AML-193 (cell line): ENCODE results near the gene ADAP1.
A peak's percentile ranks its signal among the peaks of the same experiment; 100 is the strongest.

Experiments used
- DNase-seq, 2 experiments: peaks; one replicate each; lab custom pipeline; 2025; lab: John Stamatoyannopoulos, UW

The ADAP1 gene

DNA sequence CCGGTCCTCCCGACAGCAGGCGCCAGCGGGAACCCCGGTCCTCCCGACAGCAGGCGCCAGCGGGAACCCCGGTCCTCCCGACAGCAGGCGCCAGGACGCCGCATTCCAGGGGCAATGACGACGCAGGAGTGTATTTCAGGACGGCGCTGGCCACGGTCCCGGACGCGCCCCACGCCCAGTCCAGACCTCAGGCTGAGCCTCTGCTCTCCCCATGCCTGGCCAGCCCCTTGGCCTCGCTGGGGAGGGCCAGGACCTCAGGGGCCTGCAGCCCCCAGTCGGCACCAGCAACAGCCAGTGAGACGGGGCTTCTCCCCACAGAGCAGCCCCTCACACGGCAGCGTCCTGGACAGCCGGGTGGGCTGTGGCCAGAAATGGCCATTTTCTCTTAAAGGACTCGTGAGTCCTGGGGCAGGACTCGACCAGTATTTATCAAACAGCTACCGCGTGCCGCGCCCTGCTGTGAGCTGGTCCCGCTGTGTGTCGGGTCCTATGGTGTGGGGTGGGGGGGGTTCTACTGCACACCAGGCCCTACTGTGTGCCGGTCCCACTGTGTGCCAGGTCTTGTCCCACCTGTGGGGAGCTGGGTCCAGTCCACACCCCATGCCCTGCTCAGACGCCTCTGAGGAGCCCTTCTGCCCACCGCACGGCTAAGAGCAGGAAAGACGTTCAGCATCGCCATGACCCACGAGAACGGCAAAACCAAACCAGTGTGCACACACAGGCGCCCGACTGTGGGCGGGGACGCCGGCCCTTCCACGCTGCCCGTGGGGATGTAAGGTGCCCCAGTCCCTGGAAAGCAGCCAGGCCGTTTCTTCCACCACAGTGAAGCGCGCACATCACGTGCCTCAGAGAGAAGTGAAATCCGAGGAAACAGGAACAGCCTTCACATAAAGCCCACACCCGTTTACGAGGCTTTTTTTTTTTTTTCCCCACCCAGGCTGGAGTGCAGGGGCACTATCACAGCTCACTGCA, 44.8 kb downstream of the ADAP1 start:
- DNase-seq = peak; percentile 68 to 73

DNA sequence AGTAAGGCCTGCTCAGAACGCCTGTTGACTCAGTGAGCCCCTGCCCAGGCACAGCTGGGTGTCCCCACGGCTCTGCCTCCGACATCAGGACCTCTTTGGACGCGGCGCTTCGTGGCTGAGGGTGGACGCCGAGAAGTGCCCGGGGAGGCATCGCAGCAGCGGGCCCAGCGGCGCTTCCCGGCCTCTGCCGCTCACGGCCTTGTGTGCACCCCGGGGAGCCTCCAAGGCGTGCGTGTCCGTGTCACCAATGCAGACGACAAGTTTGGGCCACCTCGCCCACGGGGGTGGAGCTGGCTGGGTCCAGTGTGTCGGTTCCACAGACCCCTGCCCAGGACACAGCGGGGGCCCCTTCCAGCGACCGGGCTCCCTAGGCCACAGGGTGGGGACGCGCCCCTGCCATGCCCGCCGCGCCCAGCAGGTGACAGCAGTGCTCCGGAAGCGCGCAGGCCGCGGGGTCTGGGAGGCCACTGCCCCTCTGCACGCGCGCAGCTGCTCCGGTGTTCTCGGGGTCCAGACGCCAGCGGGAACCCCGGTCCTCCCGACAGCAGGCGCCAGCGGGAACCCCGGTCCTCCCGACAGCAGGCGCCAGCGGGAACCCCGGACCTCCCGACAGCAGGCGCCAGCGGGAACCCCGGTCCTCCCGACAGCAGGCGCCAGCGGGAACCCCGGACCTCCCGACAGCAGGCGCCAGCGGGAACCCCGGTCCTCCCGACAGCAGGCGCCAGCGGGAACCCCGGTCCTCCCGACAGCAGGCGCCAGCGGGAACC, 45.7 kb downstream of the ADAP1 start:
- DNase-seq = peak; percentile 48 to 60

DNA sequence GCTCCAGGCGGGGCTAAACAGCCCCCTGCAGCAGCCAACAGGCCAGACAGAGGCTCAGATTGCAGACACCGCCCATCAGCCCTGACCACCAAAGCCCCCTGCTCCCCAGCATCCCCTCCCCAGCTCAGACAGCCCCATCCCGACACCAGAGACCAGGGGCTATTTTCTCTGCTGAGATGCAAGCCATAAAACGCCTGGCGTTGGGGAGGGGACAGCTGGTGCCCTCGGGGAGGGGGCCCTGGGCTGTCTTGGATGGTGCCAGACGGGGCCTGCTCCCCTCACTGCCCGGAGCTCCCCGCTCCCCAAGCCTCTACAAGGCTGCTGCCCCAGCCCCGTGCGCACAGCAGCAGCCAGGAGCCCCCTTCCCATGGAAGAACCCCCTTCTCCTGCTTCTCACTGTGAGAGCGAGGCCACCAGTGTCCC, 46.3 kb downstream of the ADAP1 start:
- DNase-seq = no peak

DNA sequence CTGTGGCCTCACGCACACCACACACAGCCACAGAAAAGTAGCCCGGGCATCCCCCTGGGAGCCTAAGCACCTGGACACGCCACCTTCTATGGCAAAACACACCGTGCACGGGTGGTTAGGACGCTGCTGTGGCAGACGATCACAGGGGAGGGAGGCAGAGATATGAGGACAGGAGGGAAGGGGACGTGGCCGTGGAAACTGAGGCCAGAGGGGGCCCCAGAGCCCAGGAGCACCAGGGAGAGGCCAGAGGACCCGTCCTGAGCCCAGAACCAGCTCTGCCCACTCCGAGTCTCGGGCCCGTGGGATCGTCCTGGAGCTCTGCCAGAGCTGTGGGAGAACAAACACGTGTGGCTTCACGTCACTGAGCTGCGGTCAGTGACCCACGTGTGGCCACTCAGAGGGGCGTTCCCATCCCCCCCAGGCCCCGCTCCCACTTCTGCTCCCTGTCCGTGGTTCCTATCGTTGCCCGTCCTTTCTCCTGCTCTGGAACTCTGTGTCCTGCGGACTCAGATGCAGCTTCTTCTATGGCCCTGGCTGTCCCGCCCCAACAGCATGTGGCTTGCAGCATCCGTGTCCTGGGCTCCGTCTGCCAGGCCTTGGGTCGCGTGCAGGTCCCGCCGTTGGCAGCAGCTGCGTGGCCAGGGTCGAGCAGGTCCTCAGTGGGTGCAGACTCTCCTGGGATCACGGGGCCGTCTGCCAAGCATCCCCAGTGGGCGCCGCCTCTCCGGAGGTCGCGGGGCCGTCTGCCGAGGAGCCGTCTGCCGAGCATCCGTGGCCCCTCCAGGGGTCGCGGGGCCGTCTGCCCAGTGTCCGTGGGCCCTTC, 47.1 kb downstream of the ADAP1 start:
- no peak for DNase-seq

DNA sequence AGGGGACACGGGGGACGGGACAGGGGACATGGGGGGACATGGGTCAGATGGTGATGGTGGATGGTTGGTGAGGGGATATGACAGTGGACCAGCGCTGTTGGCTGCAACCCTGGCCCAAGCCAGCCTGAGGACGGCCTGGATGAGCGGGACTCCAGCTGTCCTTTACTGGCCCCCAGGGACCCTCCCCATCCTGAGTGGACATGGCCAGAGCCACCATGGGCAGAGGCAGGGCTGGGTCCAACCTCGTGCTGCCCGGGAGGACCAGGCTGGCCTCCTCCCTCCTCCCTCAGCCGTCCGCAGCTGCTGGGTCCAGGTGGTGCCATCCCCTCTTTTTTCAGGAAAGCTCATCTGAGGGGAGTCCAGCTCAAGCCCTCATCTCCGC, 47.7 kb downstream of the ADAP1 start:
- no peak for DNase-seq

DNA sequence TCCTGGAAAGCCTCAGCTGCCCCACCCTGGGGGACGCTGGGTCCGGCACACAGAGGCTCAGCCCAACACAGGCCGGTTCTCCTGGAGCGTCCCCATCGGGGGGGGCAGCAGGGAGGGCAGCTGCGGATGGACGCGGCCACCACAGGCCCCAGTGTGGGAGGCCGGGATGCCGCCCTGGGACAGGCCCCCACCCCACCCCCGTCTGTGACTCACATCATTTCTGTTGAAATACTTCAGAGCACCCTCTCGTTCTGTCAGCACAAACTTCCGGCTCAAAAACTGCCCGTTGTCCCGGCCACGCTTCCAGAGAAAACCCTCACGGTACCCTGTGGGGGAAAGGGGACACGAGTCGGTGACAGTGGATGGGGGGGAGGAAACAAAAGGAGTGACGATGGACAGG, 49.6 kb downstream of the ADAP1 start:
- DNase-seq = no peak

DNA sequence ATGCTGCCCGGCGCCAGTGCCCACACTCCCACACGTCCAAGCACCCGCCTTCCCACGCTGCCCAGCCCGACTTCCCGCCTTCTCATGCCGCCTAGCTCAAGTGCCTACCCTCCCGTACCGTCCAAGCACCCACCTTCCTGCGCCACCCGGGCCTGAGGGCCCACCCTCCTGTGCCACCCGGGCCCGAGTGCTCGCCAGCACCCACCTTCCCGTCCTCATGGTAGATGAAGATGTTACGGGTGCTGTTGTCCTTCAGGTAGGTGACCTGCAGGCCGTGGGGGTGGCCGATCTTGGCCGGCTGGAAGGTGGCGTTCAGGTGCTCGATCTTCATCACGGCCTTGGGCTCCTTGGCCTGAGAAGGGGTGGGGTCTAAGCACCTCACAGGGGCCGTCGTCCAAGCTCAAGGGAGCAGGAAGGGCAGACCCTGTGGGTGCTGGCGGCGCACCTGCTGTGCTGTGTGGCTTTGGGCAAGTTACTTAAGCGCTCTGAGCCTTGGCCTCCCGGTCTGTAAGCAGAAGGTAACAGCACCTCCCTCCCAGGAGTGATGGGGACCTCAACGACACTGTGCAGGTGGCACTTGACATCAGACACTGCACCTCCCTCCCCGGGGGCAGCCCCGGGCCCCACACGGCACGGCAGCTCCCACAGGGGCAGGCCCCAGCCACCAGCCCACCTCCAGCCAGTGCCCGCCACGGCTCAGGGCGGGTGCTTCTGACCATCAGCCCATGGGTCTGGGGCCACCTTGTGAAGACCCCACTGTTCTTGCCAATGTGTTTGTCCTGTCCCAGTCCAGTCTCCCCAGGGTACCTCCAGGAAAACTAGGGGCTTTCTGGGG, 50.3 kb downstream of the ADAP1 start:
- no peak for DNase-seq

DNA sequence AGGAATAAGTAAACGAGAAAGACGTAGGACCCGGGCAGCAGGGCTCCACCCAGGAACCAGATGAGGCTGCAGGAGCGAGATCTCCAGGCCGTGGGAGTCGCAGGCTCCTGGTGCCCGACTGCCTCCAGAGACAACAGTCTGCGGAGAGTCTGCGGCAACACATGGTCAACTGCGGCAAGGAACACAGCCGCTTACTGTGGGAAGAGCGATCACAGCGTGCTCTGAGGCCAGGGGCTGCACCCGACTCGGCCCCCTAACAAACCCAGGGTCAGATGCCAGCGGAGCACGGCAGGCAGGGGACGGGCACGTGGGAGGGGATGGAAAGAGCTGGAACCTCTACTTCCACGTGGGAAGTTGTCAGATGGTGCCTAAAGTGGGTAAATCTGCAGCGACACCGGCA, 51.5 kb downstream of the ADAP1 start:
- no peak for DNase-seq

DNA sequence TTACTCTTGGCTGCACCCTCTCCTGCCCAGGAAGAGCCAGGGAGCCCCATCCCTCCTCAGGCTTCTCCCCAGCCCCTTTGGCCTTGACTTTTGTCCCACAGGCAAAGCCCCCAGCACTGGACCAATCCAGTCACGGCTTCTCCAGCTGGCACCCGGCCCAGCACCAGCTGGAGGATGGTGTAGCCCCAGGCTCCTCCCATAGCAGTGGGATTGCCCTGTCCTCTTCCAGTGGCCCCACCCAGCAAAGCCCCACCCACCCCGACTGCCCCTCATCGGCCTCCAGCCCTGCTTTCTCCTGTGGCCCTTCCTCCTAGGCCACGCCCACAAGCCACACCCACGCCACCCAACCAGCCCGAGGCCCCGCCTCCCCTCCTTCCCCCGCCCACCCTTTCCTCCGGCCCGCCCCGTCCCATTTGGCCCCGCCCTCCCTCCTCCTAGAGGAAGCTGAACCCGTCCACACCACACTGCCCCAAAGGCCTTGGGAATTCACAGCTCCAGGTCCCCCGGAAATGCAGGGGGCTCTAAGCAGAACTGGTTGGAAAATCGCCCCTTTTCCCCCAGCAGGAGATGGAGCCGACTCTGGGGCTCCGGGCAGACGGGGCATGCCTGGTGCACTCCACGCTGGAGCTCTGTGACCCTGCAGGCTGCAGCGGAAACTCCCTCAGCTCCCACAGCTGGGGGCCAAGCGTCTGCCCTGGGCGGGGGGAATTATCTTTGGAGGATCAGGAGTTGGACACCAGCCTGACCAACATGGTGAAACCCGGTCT, 52.9 kb downstream of the ADAP1 start:
- DNase-seq = no peak

DNA sequence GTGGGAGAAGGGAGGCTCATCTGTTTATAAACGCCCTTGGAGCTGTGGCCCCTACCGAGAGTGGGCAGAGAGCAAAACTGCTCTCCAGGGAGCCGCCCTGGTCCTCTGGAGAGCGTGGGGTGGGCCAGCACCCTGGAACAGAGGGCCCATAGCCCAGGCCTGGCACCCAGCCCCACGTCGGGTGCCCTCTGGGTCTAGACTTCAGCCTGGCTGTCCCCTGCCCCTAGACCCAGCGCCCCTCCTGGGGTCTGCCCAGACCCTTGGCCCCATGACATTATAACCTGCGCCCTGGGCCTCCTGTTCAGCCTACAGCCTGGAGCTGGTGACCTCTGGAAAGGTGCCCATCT, 53.5 kb downstream of the ADAP1 start:
- no peak for DNase-seq

DNA sequence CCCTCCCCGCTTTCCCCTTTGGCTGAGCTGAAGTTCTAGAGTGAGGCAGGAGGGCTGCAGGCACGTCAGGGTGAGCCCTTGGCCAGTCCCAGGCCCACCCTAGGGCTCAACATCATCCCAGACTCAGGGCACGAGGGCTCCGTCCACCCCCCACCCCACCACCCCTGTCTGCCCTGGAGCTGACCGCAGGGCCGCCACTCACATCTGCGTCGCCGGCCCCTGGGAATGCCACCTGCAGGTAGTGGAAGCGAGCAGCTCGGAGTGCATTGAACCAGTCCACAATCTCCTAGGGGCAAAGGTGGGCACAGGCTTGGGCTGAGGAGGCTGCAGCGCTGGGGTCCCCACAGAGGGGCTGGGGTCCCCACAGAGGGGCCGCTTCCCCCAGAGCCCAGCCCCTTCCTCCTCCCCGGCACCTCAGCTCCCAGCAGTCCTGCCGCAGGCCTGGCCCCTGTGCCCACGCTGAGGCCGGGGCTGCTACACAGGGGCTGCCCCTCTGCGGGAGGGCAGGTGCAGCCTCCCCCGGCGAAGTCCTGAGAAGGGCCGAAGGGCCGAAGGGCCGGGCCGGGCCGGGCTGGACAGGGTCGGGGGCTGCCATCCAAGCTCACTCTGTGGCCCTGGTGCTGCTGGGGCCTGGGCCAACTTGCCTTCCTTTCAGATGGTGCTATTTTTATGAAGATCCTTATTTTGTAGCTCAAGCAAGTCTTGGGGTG, 54.0 kb downstream of the ADAP1 start:
- no peak for DNase-seq

DNA sequence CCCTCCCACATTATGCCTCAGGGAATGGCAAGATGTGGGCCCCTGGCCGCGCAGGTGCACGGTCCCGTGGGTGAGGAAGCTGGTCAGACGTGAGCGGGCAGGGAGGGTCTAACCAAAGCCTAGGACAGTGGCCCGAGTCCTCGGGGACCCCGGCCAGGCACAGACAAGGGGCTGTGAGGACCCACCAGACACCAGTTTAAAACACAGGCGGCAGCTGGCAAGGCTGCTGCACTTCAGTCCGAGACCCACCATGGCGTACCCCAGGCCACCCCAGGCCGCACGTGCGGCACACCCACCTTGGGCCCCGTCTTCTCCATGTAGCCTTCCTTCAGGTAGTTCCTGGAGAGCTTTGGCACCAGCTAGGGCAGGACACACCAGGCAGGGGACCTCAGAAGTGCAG, 54.7 kb downstream of the ADAP1 start:
- DNase-seq = no peak

DNA sequence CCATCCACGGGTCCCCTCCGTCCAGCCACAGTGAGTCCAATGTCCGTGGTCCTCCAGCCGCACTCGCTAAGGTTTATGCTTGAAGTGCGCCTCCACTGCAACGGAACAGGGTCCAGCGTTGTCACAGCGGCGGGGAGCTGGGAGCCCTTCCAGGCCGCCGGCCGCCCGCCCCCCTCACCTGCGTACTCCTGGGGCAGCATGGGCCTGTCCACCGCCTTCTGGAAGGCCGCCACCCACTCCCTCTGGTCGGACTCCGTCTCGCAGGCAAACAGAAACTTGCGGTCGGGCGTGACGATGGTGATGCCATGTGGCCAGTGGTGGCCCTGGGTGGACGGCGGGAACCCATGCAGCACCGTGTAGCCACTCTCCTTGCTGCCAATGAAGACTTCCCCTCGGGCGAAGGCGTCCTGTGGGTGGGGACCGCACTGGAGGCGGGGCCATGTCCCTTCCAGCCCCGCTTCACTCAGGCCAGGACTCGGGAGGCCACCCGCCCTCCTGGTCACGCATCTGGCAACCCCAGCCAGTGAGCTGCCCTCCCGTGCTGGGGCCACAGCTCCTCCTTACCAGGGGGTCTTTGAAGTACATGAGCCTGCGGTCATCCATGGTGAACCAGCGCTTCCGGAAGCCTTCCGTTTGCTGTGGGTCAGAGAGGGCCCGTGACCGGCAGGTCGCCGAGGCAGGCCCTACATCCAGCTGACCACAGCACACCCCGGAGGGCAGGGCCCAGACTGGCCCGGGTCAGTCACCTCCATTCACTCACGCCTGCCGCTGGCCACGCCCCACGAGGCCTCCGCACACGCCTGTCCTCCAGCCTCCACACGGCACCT, 55.4 kb downstream of the ADAP1 start:
- no peak for DNase-seq

DNA sequence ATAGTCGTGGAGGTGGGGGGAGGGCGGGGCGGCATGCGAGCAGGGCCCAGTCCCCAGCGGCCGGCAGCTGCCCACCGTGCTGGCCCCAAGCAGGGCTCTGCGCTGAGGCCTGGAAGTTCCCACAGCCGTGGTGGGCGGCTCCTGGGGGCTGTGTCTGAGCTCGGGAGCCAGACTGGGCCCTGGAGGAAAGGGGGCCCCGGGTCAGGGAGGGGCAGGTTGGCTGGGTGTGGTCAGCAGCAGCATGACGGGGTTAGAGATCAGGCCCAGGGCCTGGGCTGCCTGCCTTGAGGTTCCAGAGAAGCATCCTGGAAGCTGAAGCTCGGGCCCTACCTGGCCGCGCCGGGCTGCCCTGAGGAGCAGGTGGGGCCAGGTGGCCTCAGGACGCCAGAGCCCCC, 56.0 kb downstream of the ADAP1 start:
- no peak for DNase-seq

DNA sequence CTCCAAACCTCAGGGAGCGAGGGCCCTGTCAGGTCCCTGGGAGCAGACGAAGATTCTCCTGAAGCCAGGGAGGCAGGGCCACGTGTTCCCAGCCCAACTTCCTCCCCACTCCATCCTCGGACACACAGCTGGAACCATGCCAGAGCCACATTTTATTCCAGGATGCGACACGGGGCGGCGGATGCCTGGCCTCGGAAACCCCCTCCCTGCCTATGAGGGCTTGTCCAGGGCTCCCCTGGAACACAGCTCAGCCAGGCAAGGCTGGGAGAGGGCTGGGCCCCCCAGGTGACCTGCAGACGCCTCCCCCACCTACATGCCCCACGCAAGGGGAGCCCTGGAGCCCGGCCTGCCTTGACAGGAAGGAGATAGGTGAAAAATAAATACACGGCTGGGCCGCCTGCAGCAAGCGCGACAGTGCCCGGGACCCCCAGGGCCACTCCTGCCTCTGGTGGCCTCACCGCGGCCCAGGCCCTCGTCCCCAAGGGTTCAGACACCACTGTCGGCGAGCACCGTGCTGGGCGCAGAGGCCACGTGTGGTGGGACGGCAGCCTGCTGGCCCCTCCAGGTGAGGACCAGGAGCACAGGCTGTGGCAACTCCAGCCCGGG, 56.6 kb downstream of the ADAP1 start:
- no peak for DNase-seq

DNA sequence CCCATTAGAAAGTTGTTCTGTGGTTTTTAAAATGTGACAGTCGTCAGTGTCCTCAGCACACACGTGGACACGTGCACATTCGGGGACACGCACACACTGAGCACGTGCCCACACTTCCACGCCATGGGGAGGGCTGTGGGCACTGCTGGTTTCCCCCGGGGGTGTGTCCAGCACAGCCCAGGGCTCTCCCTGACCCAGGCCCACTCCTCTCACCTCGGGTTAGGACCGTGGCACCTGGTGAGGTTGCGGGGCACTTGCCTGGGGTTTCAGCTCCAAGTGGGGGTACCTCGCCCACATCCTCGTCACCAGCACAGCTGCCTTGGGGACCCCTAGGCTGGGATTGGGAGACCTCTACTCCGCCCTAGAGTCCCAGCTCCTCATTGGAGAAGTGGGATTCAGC, 57.4 kb downstream of the ADAP1 start:
- no peak for DNase-seq

DNA sequence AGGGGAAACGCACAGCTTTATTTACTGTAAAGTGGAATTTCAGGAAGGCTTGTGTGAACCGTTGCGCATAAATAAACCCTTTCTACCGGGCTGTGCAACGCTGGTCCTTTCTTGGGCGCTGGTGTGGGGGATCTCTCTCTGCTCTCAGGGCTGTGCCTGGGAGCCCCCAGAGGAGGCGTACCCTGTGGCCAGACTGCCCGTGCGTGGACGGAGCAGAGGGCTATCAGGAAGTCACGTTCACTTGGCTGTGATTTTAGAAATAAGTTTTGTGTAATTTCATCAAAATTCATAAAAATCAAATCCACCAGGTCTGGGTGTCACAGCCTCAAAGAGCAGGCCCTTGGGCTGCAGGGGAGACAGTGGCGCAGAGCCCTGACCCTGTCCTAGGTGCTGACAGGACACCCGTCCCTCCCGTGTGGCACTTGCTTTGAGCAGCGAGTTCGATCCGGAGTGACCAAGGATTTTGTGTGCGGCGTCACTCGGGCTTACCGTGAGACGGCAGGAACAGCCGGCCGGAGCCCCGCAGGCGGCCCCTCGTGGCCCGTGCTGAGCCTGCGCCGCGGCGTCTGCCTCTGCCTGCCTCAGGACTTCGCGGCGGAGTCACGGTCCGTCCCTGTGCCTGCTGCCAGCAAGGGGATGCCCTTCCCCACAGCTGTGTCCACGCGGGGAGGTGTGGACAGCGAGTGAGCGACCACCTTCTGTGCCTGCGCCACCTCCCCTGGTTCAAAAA, 58.0 kb downstream of the ADAP1 start:
- no peak for DNase-seq

DNA sequence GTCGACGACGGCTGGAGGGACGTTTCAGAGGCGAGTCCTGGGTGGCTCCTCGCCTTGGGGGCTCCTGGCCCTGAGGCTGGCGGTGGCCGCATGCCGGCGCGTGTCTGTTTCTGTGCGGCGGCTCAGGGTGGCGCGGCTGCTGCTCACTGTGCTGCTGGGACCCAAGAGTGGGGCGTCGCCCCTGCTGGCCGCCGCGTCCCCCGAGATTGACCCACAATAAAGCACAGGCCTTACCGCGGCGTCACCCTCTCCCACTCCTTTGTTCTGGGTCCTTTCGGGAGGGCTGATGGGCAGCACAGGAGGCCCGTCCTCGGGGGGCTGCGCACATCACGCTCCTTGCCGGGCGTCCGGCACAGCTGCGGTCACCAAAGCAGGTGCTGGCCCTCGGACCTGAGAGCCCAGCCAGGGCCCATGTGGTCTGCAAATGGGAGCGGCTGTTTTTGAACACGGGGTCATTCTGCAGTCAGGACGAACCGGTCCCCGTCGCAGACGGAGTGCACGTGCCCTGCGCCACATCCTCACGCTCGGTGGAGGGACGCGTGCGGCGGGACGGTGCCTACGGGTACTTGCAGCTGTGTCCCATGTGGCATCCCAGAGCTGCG, 58.9 kb downstream of the ADAP1 start:
- DNase-seq = no peak
